Cardiac fibroblast (primary cell): ENCODE results near the gene NINJ1.

ENCODE experiments used
- DNase-seq, 2 donors: peaks; one replicate each; pipeline versions ENCODE4 v3.0.0 to v3.0.0-alpha.2; 2010; ENCODE audit warnings: low read depth in 2 of 2
- H3K4me3 ChIP-seq, 2 donors: replicated peaks in 1 of 2; 1 replicate in 1 of 2; 2 replicates in 1 of 2; pipeline ENCODE4 v1.5.1; 2011; ENCODE audit warnings: low read depth in 2 of 2, low read length in 2 of 2, mild to moderate bottlenecking in 2 of 2, moderate library complexity in 1 of 2
- TF ChIP-seq, protein P1 (sequence below): IDR thresholded peaks from one replicate; pipeline ENCODE4 v1.5.1; 2011; ENCODE audit warnings: low read depth, mild to moderate bottlenecking, low read length, inconsistent platforms

The NINJ1 gene

DNA sequence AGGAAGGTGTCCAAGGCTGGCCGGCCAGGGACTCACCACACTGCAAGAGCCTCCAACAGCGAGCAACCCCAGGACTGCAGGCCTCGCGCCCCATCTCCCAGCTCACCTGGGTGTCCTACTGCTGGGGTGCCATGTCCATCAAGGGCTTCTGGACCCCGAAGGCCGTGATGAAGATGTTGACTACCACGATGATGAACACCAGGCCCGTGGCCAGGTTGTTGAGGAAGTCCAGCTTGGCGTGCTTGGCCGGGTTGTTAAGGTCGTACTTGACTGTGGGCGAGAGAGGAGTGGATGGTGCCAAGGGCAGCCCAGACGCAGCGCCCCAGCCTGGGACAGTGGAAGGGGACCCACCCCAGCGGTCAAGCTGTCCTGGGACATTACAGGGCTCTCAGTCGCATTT, 9.3 kb downstream of the NINJ1 start:
- no peak overlapping the region for H3K4me3 ChIP-seq
- TF ChIP-seq, protein P1, sequence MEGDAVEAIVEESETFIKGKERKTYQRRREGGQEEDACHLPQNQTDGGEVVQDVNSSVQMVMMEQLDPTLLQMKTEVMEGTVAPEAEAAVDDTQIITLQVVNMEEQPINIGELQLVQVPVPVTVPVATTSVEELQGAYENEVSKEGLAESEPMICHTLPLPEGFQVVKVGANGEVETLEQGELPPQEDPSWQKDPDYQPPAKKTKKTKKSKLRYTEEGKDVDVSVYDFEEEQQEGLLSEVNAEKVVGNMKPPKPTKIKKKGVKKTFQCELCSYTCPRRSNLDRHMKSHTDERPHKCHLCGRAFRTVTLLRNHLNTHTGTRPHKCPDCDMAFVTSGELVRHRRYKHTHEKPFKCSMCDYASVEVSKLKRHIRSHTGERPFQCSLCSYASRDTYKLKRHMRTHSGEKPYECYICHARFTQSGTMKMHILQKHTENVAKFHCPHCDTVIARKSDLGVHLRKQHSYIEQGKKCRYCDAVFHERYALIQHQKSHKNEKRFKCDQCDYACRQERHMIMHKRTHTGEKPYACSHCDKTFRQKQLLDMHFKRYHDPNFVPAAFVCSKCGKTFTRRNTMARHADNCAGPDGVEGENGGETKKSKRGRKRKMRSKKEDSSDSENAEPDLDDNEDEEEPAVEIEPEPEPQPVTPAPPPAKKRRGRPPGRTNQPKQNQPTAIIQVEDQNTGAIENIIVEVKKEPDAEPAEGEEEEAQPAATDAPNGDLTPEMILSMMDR = no peak
- DNase-seq = no peak

DNA sequence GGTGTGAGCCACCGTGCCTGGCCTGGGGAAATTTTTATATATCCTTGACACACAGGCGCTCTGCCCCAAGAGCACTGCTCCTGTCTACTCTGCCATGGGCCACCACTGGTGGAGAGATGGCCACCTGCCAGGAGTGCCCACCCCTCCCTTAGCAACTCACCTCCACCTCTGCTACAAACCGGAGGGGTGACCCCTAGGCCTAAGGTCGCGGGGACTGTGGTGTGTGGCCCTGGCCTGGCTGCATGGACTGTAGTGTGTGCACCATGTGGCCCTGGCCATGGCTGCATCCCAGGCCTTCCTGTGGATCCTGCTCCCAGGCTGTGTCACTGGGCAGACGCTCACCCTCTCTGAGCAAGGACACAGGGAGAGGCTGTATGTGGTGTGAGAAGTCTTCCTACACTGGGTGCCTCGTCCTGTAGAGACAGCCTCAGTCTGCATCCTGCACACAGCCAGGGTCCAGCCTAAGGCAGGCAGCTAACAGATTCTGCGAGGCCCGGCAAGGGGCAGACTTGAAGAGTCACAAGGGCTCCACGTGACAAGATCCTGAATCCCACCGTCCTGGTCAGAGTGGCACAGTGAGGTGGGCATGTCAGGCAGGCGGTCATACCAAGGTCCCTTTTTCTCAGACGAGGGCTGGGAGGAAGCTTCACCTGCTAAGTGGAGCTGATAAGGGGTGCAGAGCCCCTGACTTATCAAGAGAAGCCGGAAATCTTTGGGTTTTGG, 10.3 kb downstream of the NINJ1 start:
- TF ChIP-seq, protein P1 = no peak
- no peak for DNase-seq
- no peak overlapping the region for H3K4me3 ChIP-seq

DNA sequence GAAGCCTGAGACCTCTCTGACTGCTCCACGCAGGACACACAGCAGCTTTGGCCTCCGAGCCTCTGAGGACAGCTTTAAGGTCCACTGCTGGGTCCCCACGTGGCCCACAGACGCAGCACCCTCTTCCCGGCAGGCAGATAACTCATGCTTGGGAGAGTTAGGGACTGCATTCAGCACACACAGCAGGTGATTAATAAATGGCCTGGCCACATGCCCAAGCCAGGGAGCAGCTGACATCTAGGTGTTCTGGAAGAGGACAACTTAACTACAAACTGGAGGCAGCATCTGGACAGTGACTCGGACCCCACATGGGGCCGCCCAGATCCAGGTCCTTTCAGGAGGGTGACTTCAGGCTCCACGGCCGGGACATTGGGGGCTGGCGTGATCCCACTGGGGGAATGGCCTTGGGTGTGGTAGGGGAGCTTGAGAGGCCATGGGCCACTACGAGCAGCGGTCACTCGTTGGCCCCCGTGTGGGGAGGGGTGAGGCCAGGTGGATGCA, 11.3 kb downstream of the NINJ1 start:
- H3K4me3 ChIP-seq = no peak overlapping the region
- TF ChIP-seq, protein P1 = no peak
- DNase-seq = no peak

DNA sequence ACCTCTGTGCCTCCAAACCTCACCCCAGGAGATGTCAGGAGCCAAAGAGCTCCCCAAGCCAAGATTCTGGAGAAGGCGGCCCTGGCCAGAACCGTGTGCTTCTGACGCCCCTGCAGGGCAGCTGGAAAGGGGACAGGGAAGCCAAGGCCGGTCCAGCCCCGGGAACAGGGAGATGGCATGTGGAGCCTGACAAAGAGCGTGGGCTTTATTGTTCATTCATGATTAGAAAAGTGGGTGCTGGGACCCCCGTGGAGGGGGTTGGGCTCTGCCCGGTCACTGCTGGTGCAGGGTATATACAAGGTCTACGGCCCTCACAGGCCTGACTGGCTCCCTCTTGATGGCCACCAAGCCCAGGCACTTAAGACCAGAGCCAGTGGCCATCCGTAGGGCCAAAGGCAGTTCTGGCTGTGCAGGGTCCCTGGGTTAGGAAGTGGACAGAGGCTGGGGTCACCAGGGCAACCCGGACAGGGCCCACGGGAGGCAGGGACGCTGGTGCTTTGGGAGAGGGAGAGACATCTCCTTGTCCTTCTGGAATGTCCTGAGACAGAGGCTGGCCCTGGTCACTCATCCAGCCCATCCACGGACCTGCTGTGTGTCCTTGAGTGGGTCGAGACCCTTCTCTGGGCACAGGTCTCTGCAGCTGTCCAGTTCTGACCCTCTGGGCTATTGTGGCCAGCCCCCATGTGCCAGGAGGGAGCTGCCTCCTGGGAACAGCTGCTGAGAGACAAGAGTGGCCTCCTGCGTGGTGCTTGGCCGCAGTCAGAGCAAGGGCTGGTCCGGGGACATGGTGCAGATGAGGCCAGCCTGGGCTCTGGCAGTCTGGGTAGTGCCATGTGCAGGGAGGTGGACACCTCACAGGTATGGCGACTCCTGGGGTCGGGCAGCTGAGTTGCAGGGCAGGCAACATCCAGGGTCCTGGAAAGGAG, 12.5 kb downstream of the NINJ1 start:
- no peak for DNase-seq
- no peak overlapping the region for H3K4me3 ChIP-seq
- TF ChIP-seq, protein P1 = no peak

DNA sequence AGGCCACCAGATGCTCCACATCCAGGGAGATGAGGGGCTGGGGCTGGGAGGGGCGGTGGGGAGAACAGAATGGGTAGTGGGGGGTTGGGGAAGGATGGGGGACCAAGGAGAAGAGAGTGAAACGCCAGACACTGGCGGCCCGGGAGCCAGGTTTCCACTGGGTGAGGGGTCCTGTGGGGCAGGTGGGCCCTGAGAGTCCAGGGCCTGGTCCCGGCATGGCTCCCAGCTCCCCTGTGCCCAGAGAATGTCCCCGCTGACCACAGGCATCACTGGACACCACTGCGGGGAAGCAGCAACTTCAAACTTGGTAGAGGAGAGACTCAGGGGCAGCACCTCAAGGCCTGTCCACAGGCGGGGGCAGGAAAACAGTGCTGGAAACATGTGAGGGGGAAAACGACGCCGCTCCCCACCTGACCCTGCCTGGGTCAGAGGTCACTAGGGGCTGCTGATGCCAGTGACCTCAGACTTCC, 13.2 kb downstream of the NINJ1 start:
- no peak overlapping the region for H3K4me3 ChIP-seq
- TF ChIP-seq, protein P1 = no peak

DNA sequence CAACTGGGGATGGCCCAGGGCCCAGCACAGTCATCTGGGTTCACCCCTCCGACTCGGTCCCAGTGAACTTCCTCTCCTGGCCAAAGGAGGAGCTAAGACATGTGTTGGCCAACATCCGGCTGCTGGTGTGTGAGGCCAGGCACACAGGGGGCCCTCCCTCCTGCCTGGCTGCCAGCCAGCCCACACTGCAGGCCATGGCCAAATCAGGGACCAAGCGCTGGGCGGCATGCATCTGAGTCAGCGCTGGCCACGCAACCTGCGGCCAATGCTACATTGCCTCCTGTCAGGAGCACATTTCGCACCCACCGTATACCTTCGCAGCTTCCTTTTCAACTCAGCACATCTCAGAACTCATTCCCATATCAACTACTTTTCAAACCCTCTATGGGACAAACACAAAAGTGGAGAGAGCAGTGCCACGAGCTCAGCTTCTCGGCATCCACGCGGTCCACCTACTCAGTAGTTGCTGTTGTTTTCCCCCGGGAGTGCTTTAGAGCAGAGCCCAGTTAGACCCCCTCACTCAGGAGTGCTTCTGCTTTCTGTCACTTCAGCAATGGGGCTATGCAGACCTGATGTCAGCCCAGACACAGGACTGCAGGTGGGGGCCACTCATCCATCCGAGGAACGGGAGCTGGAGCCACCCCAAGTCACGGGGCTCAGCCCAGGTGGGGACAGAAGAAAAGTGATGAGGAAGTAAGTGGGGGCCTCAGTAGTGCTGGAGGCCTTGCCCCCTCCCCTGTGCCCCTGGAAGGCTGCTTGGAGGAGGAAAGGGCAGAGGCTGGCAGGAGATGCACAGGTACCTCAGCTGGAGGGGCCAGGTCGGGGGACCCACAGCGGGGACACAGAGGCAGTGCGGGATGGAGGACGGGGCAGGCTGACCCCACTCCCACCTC, 13.9 kb downstream of the NINJ1 start:
- no peak overlapping the region for H3K4me3 ChIP-seq
- DNase-seq = peak; percentile 97 to 98
- TF ChIP-seq, protein P1 = peak; percentile 65

More for the DNA sequence above, 13.2 kb downstream of the NINJ1 start:
- no peak for DNase-seq
